H1 (cell line): ENCODE data around the gene CANX. TPM values are rescaled to one million over a fixed set of nuclear protein-coding genes. Genes with fewer than 3 reads are reported as not detected.
A peak's percentile ranks its signal among the peaks of the same experiment; 100 is the strongest.

ENCODE experiments used
- BCL11A ChIP-seq, 2 experiments: IDR thresholded peaks; one replicate each; pipeline ENCODE4 v1.6.1; 2011; ENCODE audit warnings: low read depth in 2 of 2, low read length in 2 of 2, mild to moderate bottlenecking in 2 of 2
- CTBP2 ChIP-seq: IDR thresholded peaks from 2 replicates; pipeline ENCODE4 v1.7.0; 2011; ENCODE audit warnings: borderline replicate concordance, mild to moderate bottlenecking, moderate library complexity, mixed read lengths, low read length; ENCODE audit not compliant: insufficient read depth, insufficient read length
- E2F6 ChIP-seq: IDR thresholded peaks from 2 replicates; pipeline ENCODE4 v1.6.1; 2012; ENCODE audit warnings: inconsistent platforms
- HDAC2 ChIP-seq, 2 experiments: fragments of 300-600 bp in 1 of 2; sonication (generic) in 1 of 2; IDR thresholded peaks; 2 replicates each; pipeline ENCODE4 v1.6.1; 2011 to 2012; ENCODE audit warnings: low read depth in 2 of 2, low read length in 2 of 2, mild to moderate bottlenecking in 2 of 2, moderate library complexity in 2 of 2, borderline replicate concordance in 1 of 2, inconsistent platforms in 1 of 2
- RAD21 ChIP-seq, 2 experiments: IDR thresholded peaks in 1 of 2; conservative IDR thresholded peaks in 1 of 2; 2 replicates each; pipeline ENCODE4 v1.6.1; 2011; ENCODE audit warnings: low read depth in 2 of 2, low read length in 2 of 2, improper control_type of control experiment in 1 of 2, inconsistent platforms in 1 of 2, mild to moderate bottlenecking in 1 of 2, moderate library complexity in 1 of 2
- RNF2 ChIP-seq: fragments of 200-900, 300-1000 bp; sonication (generic); IDR thresholded peaks from 2 replicates; pipeline ENCODE4 v1.7.1; 2016; ENCODE audit warnings: borderline replicate concordance, low read depth, mild to moderate bottlenecking, antibody characterized with exemption, low read length; ENCODE audit not compliant: poor library complexity, severe bottlenecking; ENCODE audit errors: missing control alignments
- SIN3A ChIP-seq, 2 experiments: IDR thresholded peaks in 1 of 2; conservative IDR thresholded peaks in 1 of 2; 2 replicates each; pipeline ENCODE4 v1.6.1; 2011 to 2012; ENCODE audit warnings: low read length in 2 of 2, improper control_type of control experiment in 1 of 2, low read depth in 1 of 2, mild to moderate bottlenecking in 1 of 2
- SP4 ChIP-seq: IDR thresholded peaks from 2 replicates; pipeline ENCODE4 v1.6.1; 2012; ENCODE audit warnings: low read length, inconsistent platforms
- polyA plus RNA-seq, 7 experiments: library from polyadenylated mRNA; depleted of rRNA in 3 of 7; stranded (reverse) in 5 of 7; unstranded in 2 of 7; fragments of >200 nt in 5 of 7; fragments of 200-250 nt in 2 of 7; gene quantifications; 1 replicate in 5 of 7; 2 replicates in 1 of 7; 4 replicates in 1 of 7; pipeline versions ENCODE4 v1.2.1 to v1.2.3, GENCODE V29; 2011 to 2013; ENCODE audit warnings: missing spikeins in 2 of 7, mixed read lengths in 2 of 7
- total RNA-seq: library from RNA; stranded (reverse); fragmentation: NEBNext Ultra II Directional; extraction: Animal tissue kit (Norgen Biotek cat#: 25700); gene quantifications from 2 replicates; pipeline ENCODE4 v1.2.1, GENCODE V29; 2021
- TF ChIP-seq, protein P1 (sequence below): IDR thresholded peaks from 2 replicates; pipeline ENCODE4 v1.6.1; 2012; ENCODE audit warnings: inconsistent platforms
- TF ChIP-seq, protein P2 (sequence below), 3 experiments: IDR thresholded peaks; 1 replicate in 2 of 3; 2 replicates in 1 of 3; pipeline versions ENCODE4 v1.5.1 to v1.6.1; 2011; ENCODE audit warnings: low read length in 3 of 3, mild to moderate bottlenecking in 3 of 3, inconsistent platforms in 2 of 3, low read depth in 1 of 3, moderate library complexity in 1 of 3; ENCODE audit not compliant: insufficient read depth in 1 of 3; ENCODE audit errors: control extremely low read depth in 1 of 3

The CANX gene
- total and polyA plus RNA-seq, 2 of the 8 experiments (the other 6 are each of a cell fraction or from before 2014, with no cell fraction given): 136 to 691 TPM

DNA sequence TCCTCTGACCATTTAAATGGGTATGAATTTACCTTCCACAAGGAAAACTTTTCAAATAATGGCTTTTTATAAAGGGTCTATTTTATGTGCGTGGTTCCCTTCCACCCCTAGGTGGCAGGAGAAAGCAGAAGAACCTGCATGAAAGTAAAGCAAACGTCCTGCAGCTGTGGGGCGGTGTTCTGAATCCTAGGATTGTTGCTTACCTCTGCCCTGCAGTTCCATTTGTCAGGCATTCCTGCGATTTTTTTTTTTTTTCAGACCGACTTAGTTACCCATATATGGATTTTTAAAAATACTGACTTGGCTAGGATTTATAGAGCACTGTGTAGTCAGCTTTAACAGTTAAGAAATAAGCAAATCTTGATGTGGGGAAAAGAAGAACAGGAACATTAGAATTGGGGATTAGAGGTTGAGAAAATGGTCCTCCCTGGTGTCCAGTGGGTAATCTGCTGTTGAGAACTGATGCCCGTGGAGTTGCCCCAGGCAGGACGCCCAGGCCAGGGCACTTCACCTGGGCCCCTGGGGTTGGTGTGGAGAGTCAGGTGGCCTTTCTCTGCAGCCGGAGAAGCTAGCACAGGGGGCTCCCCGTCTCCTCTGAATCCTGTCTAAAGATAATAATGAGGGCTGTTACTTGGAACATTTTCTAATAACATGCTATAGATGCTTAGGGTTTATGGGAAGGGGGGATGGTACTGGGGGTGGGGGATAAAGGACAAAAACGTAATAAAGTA lies 64.6 kb downstream of the CANX start (continued):
- TF ChIP-seq HDAC2 (IDR thresholded peaks at IDR 0.05; ENCODE audit: borderline replicate concordance in 1 of 2, low read depth in 2 of 2, low read length in 2 of 2) (no peak), E2F6 (no peak), RNF2 (no peak), CTBP2 (no peak), BCL11A (IDR thresholded peaks at IDR 0.05; ENCODE audit: low read depth in 2 of 2, low read length in 2 of 2) (no peak), RAD21 (IDR thresholded peaks at IDR 0.05 in 1 of 2, conservative IDR thresholded peaks at IDR 0.05 in 1 of 2; ENCODE audit: low read depth in 2 of 2, low read length in 2 of 2) (peak; percentile 66 to 71), SIN3A (conservative IDR thresholded peaks at IDR 0.05 in 1 of 2, IDR thresholded peaks at IDR 0.05 in 1 of 2; ENCODE audit: low read depth in 1 of 2, low read length in 2 of 2) (0 out of 4 replicates have a peak, but pooled peaks of 1 of the 2 experiments have one; percentile 47), SP4 (no peak)
- TF ChIP-seq, protein P1, sequence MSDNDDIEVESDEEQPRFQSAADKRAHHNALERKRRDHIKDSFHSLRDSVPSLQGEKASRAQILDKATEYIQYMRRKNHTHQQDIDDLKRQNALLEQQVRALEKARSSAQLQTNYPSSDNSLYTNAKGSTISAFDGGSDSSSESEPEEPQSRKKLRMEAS: no peak
- TF ChIP-seq, protein P2, sequence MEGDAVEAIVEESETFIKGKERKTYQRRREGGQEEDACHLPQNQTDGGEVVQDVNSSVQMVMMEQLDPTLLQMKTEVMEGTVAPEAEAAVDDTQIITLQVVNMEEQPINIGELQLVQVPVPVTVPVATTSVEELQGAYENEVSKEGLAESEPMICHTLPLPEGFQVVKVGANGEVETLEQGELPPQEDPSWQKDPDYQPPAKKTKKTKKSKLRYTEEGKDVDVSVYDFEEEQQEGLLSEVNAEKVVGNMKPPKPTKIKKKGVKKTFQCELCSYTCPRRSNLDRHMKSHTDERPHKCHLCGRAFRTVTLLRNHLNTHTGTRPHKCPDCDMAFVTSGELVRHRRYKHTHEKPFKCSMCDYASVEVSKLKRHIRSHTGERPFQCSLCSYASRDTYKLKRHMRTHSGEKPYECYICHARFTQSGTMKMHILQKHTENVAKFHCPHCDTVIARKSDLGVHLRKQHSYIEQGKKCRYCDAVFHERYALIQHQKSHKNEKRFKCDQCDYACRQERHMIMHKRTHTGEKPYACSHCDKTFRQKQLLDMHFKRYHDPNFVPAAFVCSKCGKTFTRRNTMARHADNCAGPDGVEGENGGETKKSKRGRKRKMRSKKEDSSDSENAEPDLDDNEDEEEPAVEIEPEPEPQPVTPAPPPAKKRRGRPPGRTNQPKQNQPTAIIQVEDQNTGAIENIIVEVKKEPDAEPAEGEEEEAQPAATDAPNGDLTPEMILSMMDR (IDR thresholded peaks at IDR 0.05; ENCODE audit: control extremely low read depth in 1 of 3, insufficient read depth in 1 of 3, low read depth in 1 of 3, low read length in 3 of 3): peak; percentile 47 to 94 (median 89)
